ENCODE results near the gene MAP1LC3A.

The MAP1LC3A gene

GRCh38 chr20:34529742-34530141 is 28.8 kb upstream of the MAP1LC3A start:
- no peak for DNase-seq (ENCODE audit: low spot score)

- DNase-seq (ENCODE audit: low spot score), result no peak
These were observed 28.2 kb upstream of the MAP1LC3A start for GRCh38 chr20:34530342-34530741.

- no peak for DNase-seq (ENCODE audit: low spot score)
These were observed 26.8 kb upstream of the MAP1LC3A start for GRCh38 chr20:34531608-34532265.

GRCh38 chr20:34532320-34532719 is 26.2 kb upstream of the MAP1LC3A start:
- DNase-seq (ENCODE audit: low spot score), result no peak

- DNase-seq (ENCODE audit: low spot score), result no peak
These were observed 25.8 kb upstream of the MAP1LC3A start for GRCh38 chr20:34532756-34533155.

- no peak for DNase-seq (ENCODE audit: low spot score)
These were observed 23.9 kb upstream of the MAP1LC3A start for GRCh38 chr20:34534391-34535165.

- DNase-seq (ENCODE audit: low spot score), result no peak
These were observed 23.1 kb upstream of the MAP1LC3A start for GRCh38 chr20:34535301-34535840.

- DNase-seq (ENCODE audit: low spot score), result no peak
These were observed 22.7 kb upstream of the MAP1LC3A start for GRCh38 chr20:34535857-34536256.

- DNase-seq (ENCODE audit: low spot score), result peak; percentile 78
These were observed 21.6 kb upstream of the MAP1LC3A start for GRCh38 chr20:34536798-34537394.

- no peak for DNase-seq (ENCODE audit: low spot score)
These were observed 20.9 kb upstream of the MAP1LC3A start for GRCh38 chr20:34537651-34538050.

- peak; percentile 62 for DNase-seq (ENCODE audit: low spot score)
These were observed 19.8 kb upstream of the MAP1LC3A start for GRCh38 chr20:34538671-34539123.

GRCh38 chr20:34539756-34540155 is 18.8 kb upstream of the MAP1LC3A start:
- DNase-seq (ENCODE audit: low spot score), result no peak

GRCh38 chr20:34540596-34541263 is 17.8 kb upstream of the MAP1LC3A start:
- DNase-seq (ENCODE audit: low spot score), result no peak

- no peak for DNase-seq (ENCODE audit: low spot score)
These were observed 17.1 kb upstream of the MAP1LC3A start for GRCh38 chr20:34541264-34541901.

GRCh38 chr20:34541917-34542316 is 16.6 kb upstream of the MAP1LC3A start:
- DNase-seq (ENCODE audit: low spot score), result no peak

GRCh38 chr20:34542439-34542838 is 16.1 kb upstream of the MAP1LC3A start:
- DNase-seq (ENCODE audit: low spot score), result no peak

GRCh38 chr20:34543463-34544056 is 15.0 kb upstream of the MAP1LC3A start:
- DNase-seq (ENCODE audit: low spot score), result no peak

- no peak for DNase-seq (ENCODE audit: low spot score)
These were observed 14.3 kb upstream of the MAP1LC3A start for GRCh38 chr20:34544109-34544796.

GRCh38 chr20:34546751-34547181 is 11.8 kb upstream of the MAP1LC3A start:
- no peak for DNase-seq (ENCODE audit: low spot score)

- no peak for DNase-seq (ENCODE audit: low spot score)
These were observed 10.5 kb upstream of the MAP1LC3A start for GRCh38 chr20:34547844-34548613.

Data from Ammon's horn (tissue), 1 donor.